ENCODE data around the gene ARHGAP32. TPM values are rescaled to one million over a fixed set of nuclear protein-coding genes. Genes with fewer than 3 reads are reported as not detected.
"Not testable (repeated sequence)": the region's sequence is repeated elsewhere in the genome, so short reads cannot be mapped to it uniquely, and the experiment has no call there.

Gene ARHGAP32
- polyA plus RNA-seq, 1 donor from 2014 or later: 12.0 TPM

DNA sequence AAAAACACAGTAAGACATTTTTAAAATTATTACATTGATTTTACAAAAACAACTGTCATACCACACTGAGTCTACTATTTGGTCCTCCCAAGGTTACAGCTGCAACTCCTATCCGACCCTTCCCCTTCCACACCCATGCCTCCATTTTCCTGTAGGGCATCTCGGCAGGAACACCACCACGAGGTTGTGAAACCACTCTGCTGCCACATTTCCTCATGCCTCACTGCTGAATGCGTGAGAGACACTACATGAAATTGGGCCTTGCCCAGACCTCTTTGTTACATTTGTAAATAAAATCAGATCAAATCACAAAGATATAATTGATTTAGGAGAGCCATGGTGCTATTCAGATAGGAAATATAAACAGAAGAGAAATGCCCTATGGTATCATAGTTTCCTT is 2.0 kb downstream of the ARHGAP32 start:
- Histone ChIP-seq H3K79me2 (replicated peaks; ENCODE audit: insufficient read depth, low read length) (peaks cover 7% of the 10 kb centered on the region), H3K36me3 (ENCODE audit: insufficient read depth, low read length) (no peaks in the 10 kb centered on the region), H3K27me3 (ENCODE audit: insufficient read depth, low read depth, low read length) (no peaks in the 10 kb centered on the region), H2AFZ (ENCODE audit: low read depth, low read length) (no peak overlapping the region), H4K20me1 (ENCODE audit: insufficient read depth) (no peaks in the 10 kb centered on the region), H3K4me2 (ENCODE audit: low read length) (no peak overlapping the region), H3K9me2 (ENCODE audit: insufficient read depth, low read length) (no peaks in the 10 kb centered on the region), H3K9me3 (ENCODE audit: low read length) (no peaks in the 10 kb centered on the region), H3K4me3 (ENCODE audit: low read length) (no peak overlapping the region), H3K27ac (ENCODE audit: low read length) (no peak overlapping the region), H3K9ac (ENCODE audit: low read length) (no peak overlapping the region), H3F3A (ENCODE audit: insufficient read depth, low read length, poor library complexity, severe bottlenecking) (no peaks in the 10 kb centered on the region)
- no peak for TF ChIP-seq MXI1 (conservative IDR thresholded peaks at IDR 0.05; ENCODE audit: poor library complexity, severe bottlenecking)
- no peak for TF ChIP-seq SMC3 (conservative IDR thresholded peaks at IDR 0.05; ENCODE audit: poor library complexity)
- TF ChIP-seq RAD21 (conservative IDR thresholded peaks at IDR 0.05): no peak
- TF ChIP-seq, protein P1, sequence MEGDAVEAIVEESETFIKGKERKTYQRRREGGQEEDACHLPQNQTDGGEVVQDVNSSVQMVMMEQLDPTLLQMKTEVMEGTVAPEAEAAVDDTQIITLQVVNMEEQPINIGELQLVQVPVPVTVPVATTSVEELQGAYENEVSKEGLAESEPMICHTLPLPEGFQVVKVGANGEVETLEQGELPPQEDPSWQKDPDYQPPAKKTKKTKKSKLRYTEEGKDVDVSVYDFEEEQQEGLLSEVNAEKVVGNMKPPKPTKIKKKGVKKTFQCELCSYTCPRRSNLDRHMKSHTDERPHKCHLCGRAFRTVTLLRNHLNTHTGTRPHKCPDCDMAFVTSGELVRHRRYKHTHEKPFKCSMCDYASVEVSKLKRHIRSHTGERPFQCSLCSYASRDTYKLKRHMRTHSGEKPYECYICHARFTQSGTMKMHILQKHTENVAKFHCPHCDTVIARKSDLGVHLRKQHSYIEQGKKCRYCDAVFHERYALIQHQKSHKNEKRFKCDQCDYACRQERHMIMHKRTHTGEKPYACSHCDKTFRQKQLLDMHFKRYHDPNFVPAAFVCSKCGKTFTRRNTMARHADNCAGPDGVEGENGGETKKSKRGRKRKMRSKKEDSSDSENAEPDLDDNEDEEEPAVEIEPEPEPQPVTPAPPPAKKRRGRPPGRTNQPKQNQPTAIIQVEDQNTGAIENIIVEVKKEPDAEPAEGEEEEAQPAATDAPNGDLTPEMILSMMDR (IDR thresholded peaks at IDR 0.05; ENCODE audit: poor library complexity, severe bottlenecking): no peak

DNA sequence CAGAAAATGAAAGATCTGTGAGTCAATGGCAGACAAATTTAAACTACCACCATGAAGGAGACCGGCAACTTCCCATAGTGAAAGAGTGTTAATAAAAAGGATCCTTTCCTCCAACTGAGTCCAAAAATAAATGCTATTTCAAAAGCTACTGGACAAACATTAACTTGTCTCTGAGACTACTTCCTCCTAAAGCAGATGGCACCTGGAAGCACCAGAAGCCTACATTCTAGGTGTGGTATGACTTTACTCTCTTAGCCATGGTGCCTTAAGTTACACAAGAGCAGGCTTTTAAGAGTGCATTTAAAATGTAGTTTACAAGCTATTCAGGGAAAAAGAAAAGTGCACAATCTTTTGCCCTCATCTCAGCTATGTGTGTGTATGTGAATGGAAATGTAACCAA is 2.5 kb downstream of the ARHGAP32 start:
- Histone ChIP-seq H3K27me3 (ENCODE audit: insufficient read depth, low read depth, low read length) (no peaks in the 10 kb centered on the region), H3K9me2 (ENCODE audit: insufficient read depth, low read length) (no peaks in the 10 kb centered on the region), H3K9ac (ENCODE audit: low read length) (no peak overlapping the region), H4K20me1 (ENCODE audit: insufficient read depth) (no peaks in the 10 kb centered on the region), H2AFZ (ENCODE audit: low read depth, low read length) (no peak overlapping the region), H3K4me3 (ENCODE audit: low read length) (no peak overlapping the region), H3K9me3 (ENCODE audit: low read length) (no peaks in the 10 kb centered on the region), H3K79me2 (replicated peaks; ENCODE audit: insufficient read depth, low read length) (peaks cover 9% of the 10 kb centered on the region), H3K36me3 (ENCODE audit: insufficient read depth, low read length) (no peaks in the 10 kb centered on the region), H3K27ac (ENCODE audit: low read length) (no peak overlapping the region), H3K4me2 (ENCODE audit: low read length) (no peak overlapping the region), H3F3A (ENCODE audit: insufficient read depth, low read length, poor library complexity, severe bottlenecking) (no peaks in the 10 kb centered on the region)
- TF ChIP-seq TAF1 (IDR thresholded peaks at IDR 0.05; ENCODE audit: low read depth): no peak
- TF ChIP-seq, protein P2, sequence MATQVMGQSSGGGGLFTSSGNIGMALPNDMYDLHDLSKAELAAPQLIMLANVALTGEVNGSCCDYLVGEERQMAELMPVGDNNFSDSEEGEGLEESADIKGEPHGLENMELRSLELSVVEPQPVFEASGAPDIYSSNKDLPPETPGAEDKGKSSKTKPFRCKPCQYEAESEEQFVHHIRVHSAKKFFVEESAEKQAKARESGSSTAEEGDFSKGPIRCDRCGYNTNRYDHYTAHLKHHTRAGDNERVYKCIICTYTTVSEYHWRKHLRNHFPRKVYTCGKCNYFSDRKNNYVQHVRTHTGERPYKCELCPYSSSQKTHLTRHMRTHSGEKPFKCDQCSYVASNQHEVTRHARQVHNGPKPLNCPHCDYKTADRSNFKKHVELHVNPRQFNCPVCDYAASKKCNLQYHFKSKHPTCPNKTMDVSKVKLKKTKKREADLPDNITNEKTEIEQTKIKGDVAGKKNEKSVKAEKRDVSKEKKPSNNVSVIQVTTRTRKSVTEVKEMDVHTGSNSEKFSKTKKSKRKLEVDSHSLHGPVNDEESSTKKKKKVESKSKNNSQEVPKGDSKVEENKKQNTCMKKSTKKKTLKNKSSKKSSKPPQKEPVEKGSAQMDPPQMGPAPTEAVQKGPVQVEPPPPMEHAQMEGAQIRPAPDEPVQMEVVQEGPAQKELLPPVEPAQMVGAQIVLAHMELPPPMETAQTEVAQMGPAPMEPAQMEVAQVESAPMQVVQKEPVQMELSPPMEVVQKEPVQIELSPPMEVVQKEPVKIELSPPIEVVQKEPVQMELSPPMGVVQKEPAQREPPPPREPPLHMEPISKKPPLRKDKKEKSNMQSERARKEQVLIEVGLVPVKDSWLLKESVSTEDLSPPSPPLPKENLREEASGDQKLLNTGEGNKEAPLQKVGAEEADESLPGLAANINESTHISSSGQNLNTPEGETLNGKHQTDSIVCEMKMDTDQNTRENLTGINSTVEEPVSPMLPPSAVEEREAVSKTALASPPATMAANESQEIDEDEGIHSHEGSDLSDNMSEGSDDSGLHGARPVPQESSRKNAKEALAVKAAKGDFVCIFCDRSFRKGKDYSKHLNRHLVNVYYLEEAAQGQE (IDR thresholded peaks at IDR 0.05; ENCODE audit: borderline replicate concordance): no peak
- TF ChIP-seq EP300 (conservative IDR thresholded peaks at IDR 0.05; ENCODE audit: poor library complexity, severe bottlenecking): no peak
- TF ChIP-seq POLR2AphosphoS5 (IDR thresholded peaks at IDR 0.05): no peak
- no peak for TF ChIP-seq RAD21 (conservative IDR thresholded peaks at IDR 0.05)
- TF ChIP-seq EZH2 (IDR thresholded peaks at IDR 0.05; ENCODE audit: borderline replicate concordance, insufficient read depth, low read length, poor library complexity, severe bottlenecking): no peak
- TF ChIP-seq, protein P1 (IDR thresholded peaks at IDR 0.05; ENCODE audit: poor library complexity, severe bottlenecking): no peak
- TF ChIP-seq SMC3 (conservative IDR thresholded peaks at IDR 0.05; ENCODE audit: poor library complexity): no peak
- no peak for TF ChIP-seq MXI1 (conservative IDR thresholded peaks at IDR 0.05; ENCODE audit: poor library complexity, severe bottlenecking)

DNA sequence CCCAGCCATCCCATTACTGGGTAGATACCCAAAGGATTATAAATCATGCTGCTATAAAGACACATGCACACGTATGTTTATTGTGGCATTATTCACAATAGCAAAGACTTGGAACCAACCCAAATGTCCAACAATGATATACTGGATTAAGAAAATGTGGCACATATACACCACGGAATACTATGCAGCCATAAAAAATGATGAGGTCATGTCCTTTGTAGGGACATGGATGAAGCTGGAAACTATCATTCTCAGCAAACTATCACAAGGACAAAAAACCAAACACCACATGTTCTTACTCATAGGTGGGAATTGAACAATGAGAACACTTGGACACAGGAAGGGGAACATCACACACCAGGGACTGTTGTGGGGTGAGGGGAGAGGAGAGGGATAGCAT is 7.0 kb downstream of the ARHGAP32 start:
- not testable (repeated sequence) for H3K9me3 ChIP-seq (ENCODE audit: low read length); H2AFZ ChIP-seq (ENCODE audit: low read depth, low read length); H3K36me3 ChIP-seq (ENCODE audit: insufficient read depth, low read length); H3K4me3 ChIP-seq (ENCODE audit: low read length); H3K27ac ChIP-seq (ENCODE audit: low read length); H3K9ac ChIP-seq (ENCODE audit: low read length); H3K9me2 ChIP-seq (ENCODE audit: insufficient read depth, low read length); H3K4me2 ChIP-seq (ENCODE audit: low read length); H3F3A ChIP-seq (ENCODE audit: insufficient read depth, low read length, poor library complexity, severe bottlenecking); H4K20me1 ChIP-seq (ENCODE audit: insufficient read depth); H3K27me3 ChIP-seq (ENCODE audit: insufficient read depth, low read depth, low read length)
- H3K79me2 ChIP-seq (replicated peaks; ENCODE audit: insufficient read depth, low read length): peaks cover 11% of the 10 kb centered on the region
